Activated CD8-positive, alpha-beta T cell treated with anti-CD3 and anti-CD28 coated beads, Interleukin-2, amount 10 ng/mL, durations not matched to agents 7 days and 5 days (primary cell): ENCODE data around the gene VDR. TPM values are rescaled to one million over a fixed set of nuclear protein-coding genes. Genes with fewer than 3 reads are reported as not detected.
"Not testable (repeated sequence)": the region's sequence is repeated elsewhere in the genome, so short reads cannot be mapped to it uniquely, and the experiment has no call there.

Source experiments
- ATAC-seq: fragments of 150-1000 bp; cut with Tn5 transposase; one replicate; pipeline ENCODE4 v1.10.0; 2021; ENCODE audit warnings: moderate library complexity
- CTCF ChIA-PET: fragments of 350-600 bp; sonication (Branson Sonifier 250); formaldehyde crosslinking; loops from one replicate; lab custom pipeline; 2021; ENCODE audit warnings: antibody characterized with exemption; lab: Charles Lee
- POLR2A ChIA-PET: fragments of 350-600 bp; sonication (Branson Sonifier 250); formaldehyde crosslinking; loops from one replicate; lab custom pipeline; 2021; ENCODE audit warnings: antibody characterized with exemption; lab: Charles Lee
- DNase-seq: peaks from one replicate; pipeline ENCODE4 v3.0.0-alpha.2; 2020
- H3K27ac Mint-ChIP-seq: one replicate; pipeline ENCODE4 v1.8.0; 2021; ENCODE audit warnings: mild to moderate bottlenecking, mixed read lengths
- H3K27me3 Mint-ChIP-seq: one replicate; pipeline ENCODE4 v1.8.0; 2021; ENCODE audit warnings: low read depth, mixed read lengths
- H3K36me3 Mint-ChIP-seq: one replicate; pipeline ENCODE4 v1.8.0; 2021; ENCODE audit warnings: low read depth, mixed read lengths
- H3K4me1 Mint-ChIP-seq: one replicate; pipeline ENCODE4 v1.8.0; 2021; ENCODE audit warnings: low read depth, mixed read lengths
- H3K4me3 Mint-ChIP-seq: one replicate; pipeline ENCODE4 v1.8.0; 2021; ENCODE audit warnings: mild to moderate bottlenecking, mixed read lengths
- H3K9me3 Mint-ChIP-seq: one replicate; pipeline ENCODE4 v1.8.0; 2022; ENCODE audit warnings: mixed read lengths; ENCODE audit not compliant: insufficient read depth
- total RNA-seq, 2 experiments: library from RNA; stranded (reverse); gene quantifications; one replicate each; pipeline ENCODE4 v1.2.3, GENCODE V29; 2021

VDR gene
- total RNA-seq, 2 experiments from 2014 or later: 13.2 to 14.5 TPM

DNA sequence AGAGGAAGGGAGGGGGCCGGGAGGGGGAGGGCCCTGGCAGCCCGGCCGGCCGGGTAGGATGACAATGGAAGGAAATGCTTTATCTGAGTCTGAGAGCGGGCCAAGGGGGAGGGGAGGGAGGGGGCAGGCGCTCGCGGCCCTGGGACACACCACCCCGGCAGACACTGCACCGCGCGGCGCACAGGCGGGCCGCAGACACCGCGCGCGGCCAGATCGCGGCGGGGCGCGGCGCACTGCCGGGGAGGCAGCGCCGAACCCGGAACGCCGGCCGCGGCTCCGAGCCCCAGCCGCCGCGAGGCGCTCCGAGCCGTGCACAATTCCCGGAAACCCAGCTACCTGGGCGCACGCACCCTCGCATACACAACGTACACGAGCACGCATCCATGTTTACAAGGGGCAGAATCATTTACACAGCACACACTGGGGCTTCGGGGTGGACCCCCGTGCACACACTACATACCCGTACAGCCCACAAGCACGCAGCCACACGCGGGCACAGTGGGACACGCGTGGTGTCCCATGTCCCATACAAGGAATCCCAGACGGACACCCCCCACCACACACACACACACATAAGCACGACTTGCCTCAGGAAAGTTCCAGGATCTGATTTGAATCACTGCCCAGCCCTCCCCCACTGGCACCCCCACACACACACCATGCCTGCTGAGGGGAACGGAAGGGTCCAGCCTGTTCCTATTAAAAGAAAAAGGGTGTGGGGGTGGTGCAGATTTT lies 84.7 kb downstream of the VDR start, which contains the start of gene HDAC7:
Gene HDAC7, minus strand, starts transcription at position 8 of the 735 bp plus-strand sequence. CDS start 118 bp downstream, outside the sequence.
- H3K9me3 Mint-ChIP-seq: no peaks in the 10 kb centered on the region
- DNase-seq: peak; percentile 85
- peaks cover 33% of the 10 kb centered on the region for H3K36me3 Mint-ChIP-seq
- H3K27me3 Mint-ChIP-seq: no peaks in the 10 kb centered on the region
- H3K4me3 Mint-ChIP-seq: peak within 1 kb of the TSS; percentile 84
- peak within 1 kb of the TSS; percentile 91 for H3K27ac Mint-ChIP-seq
- CTCF ChIA-PET: interaction anchor here (0.8 to 27.1 kb wide), 5 partner anchors 9 to 76 kb away, joined by 3 to 1049 read pairs (median 26); no protein-coding TSS in a partner anchor
- peak; percentile 58 for ATAC-seq
- POLR2A ChIA-PET: interaction anchor here (1.0 to 20.2 kb wide), 4 partner anchors 14 to 66 kb away, joined by 4 to 642 read pairs (median 138); no protein-coding TSS in a partner anchor
- peaks cover 76% of the 10 kb centered on the region for H3K4me1 Mint-ChIP-seq

DNA sequence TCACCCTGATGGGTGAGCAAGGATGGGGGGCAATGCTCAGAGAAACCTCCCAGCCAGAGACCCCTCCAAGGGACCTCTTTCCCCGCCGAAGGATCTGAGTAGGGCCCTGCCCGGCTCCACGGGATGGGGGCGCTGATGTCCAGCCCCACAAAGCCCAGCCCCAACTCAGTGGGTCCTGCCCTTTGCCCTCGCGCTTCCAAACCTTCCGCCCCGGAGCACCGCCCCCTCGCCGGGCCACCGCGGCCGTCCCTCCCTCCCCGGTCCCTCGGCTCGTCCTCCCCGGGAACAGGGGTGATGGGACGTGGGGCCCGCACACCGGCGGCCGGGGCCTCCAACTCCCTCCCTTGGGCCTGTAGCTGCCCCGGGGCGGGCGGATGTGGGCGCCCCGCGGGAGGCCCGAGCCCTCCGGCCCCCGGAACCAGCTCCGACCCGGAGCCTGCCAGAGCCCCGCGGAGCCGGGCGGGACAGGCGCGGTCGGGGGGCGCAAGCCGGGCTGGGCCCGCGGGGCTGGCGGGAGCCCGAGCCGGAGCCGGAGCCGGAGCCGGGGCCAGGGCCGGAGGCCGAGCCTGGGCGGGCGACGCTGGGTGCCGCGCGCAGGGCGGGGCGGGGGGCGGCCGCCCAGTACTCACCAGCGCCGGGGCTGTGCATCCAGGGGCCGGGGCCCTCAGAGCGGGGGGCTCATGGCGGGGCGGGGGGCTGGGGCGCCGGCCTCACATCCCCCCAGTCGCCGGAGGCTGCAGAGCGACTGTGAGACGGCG lies 85.5 kb downstream of the VDR start:
- ATAC-seq: peak; percentile 37
- Mint-ChIP-seq H3K27ac (peak overlapping the region; percentile 90), H3K4me1 (peaks cover 76% of the 10 kb centered on the region), H3K36me3 (peaks cover 41% of the 10 kb centered on the region), H3K27me3 (no peaks in the 10 kb centered on the region), H3K4me3 (peak overlapping the region; percentile 84), H3K9me3 (no peaks in the 10 kb centered on the region)
- ChIA-PET CTCF (interaction anchor here (1.3 to 27.1 kb wide), 5 partner anchors 14 to 76 kb away, joined by 3 to 1049 read pairs (median 26); no protein-coding TSS in a partner anchor), POLR2A (interaction anchor here (1.0 to 20.2 kb wide), 5 partner anchors 13 to 67 kb away, joined by 3 to 642 read pairs (median 5); no protein-coding TSS in a partner anchor)
- DNase-seq: peak; percentile 65

DNA sequence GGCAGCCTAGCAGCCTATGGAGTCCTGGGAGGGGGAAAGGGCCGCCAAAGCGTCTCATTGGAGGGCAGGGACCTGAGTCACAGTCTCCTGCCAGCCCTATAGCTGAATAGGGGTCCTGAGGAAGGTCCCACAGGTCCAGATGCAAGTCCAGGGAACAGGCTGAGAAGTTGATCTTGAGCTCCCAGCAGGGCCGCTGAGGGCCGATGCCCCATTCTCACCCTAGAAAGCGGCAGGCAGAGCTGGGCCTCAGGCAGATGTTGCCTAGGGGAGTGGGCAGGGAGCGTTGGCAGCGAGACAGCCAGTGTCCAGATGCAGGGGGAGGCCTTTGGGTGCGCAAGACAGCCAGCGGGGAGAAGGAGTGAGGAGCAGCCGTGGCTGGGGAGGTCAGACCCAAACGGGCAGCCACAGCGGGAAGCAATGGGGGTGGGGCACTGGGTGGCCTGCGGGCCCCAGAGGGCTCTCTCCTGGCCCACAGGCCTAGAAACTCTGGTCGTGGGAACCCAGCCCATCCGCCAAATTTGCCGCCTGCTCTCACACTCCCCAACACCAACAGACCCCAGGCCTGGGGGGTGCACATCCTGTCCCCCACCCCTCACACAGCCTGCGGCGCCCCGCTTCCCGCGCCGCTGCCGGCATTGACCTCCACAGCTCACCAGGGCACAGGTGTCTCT lies 86.2 kb downstream of the VDR start:
- no peaks in the 10 kb centered on the region for H3K9me3 Mint-ChIP-seq
- ATAC-seq (peak; percentile 13), DNase-seq (peak; percentile 68)
- H3K36me3 Mint-ChIP-seq: peaks cover 48% of the 10 kb centered on the region
- peak overlapping the region; percentile 84 for H3K4me3 Mint-ChIP-seq
- ChIA-PET POLR2A (interaction anchor here (0.6 to 20.2 kb wide), 8 partner anchors 13 to 996 kb away, joined by 3 to 642 read pairs (median 4); no protein-coding TSS in a partner anchor), CTCF (interaction anchor here (1.3 to 27.1 kb wide), 7 partner anchors 13 to 111 kb away, joined by 3 to 1049 read pairs (median 13); no protein-coding TSS in a partner anchor)
- peak overlapping the region; percentile 90 for H3K27ac Mint-ChIP-seq
- peaks cover 76% of the 10 kb centered on the region for H3K4me1 Mint-ChIP-seq
- H3K27me3 Mint-ChIP-seq: no peaks in the 10 kb centered on the region

DNA sequence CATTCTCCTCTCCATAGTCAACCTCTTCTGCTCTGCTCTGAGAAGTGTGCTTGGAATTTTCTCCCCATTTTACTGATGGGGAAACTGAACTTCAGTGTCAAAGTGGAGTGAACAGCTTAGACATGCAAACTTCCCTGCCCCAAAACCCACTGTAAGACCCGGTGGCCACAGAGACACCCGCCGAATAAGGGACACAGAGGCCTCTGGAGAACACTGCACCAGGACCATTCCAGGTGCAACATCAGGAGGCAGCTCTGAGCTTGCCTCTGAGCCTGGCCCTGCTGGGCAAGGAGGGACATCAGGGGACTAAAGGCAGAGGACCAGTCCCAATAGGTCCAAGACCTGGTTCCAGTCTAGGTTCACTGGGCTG lies 86.8 kb downstream of the VDR start:
- peaks cover 53% of the 10 kb centered on the region for H3K36me3 Mint-ChIP-seq
- DNase-seq: no peak

DNA sequence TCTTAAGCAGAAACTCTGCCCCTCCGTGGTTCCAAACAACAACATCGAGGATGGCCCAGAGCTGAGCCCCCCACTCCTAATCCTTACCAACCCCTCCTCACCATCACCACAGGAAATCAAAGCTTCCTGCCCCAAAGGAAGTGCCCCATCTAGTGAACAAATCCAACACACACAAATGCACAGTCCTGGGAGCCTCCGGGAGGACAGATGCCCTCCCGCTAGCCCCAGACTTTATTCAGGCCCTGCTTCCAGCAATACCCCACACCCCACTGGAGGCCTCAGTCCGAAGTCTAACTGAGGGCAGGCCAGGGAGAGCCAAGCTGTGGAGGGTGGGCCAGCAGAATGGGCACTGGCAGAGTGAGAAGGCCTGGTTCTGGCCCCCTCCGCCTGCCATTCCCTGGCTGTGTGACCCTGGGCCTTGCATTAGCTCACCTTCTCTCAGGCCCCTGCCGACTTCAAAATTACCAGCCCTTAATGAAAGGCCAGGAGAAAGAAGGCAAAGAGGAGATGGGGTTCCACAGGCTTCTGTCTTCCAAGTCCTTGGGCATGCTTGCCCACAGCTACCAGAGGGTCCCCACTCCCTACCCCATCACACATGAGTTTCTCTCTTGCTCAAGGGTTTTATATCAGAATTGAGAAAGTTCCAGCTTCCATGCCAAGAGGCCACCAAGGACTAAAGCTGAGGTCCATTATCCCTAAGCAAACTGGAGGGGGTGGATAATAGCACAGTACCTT lies 87.4 kb downstream of the VDR start:
- CTCF ChIA-PET: interaction anchor here (0.9 to 27.1 kb wide), 11 partner anchors 12 to 110 kb away, joined by 3 to 1049 read pairs (median 6); no protein-coding TSS in a partner anchor
- no peak for ATAC-seq
- peaks cover 56% of the 10 kb centered on the region for H3K36me3 Mint-ChIP-seq
- H3K27ac Mint-ChIP-seq: peak overlapping the region; percentile 90
- H3K4me1 Mint-ChIP-seq: peaks cover 78% of the 10 kb centered on the region
- H3K27me3 Mint-ChIP-seq: no peaks in the 10 kb centered on the region
- POLR2A ChIA-PET: interaction anchor here (0.6 to 20.2 kb wide), 8 partner anchors 8 to 997 kb away, joined by 3 to 642 read pairs (median 4); no protein-coding TSS in a partner anchor
- no peak for DNase-seq
- H3K4me3 Mint-ChIP-seq: peak overlapping the region; percentile 84
- H3K9me3 Mint-ChIP-seq: no peaks in the 10 kb centered on the region

More for the DNA sequence above, 86.8 kb downstream of the VDR start:
- no peak for ATAC-seq
- ChIA-PET POLR2A (interaction anchor here (0.6 to 20.2 kb wide), 7 partner anchors 12 to 997 kb away, joined by 3 to 642 read pairs (median 4); no protein-coding TSS in a partner anchor), CTCF (interaction anchor here (1.1 to 27.1 kb wide), 8 partner anchors 13 to 110 kb away, joined by 3 to 1049 read pairs (median 10); no protein-coding TSS in a partner anchor)
- Mint-ChIP-seq H3K4me3 (peak overlapping the region; percentile 84), H3K9me3 (no peaks in the 10 kb centered on the region), H3K4me1 (peaks cover 76% of the 10 kb centered on the region), H3K27me3 (no peaks in the 10 kb centered on the region), H3K27ac (peak overlapping the region; percentile 90)

DNA sequence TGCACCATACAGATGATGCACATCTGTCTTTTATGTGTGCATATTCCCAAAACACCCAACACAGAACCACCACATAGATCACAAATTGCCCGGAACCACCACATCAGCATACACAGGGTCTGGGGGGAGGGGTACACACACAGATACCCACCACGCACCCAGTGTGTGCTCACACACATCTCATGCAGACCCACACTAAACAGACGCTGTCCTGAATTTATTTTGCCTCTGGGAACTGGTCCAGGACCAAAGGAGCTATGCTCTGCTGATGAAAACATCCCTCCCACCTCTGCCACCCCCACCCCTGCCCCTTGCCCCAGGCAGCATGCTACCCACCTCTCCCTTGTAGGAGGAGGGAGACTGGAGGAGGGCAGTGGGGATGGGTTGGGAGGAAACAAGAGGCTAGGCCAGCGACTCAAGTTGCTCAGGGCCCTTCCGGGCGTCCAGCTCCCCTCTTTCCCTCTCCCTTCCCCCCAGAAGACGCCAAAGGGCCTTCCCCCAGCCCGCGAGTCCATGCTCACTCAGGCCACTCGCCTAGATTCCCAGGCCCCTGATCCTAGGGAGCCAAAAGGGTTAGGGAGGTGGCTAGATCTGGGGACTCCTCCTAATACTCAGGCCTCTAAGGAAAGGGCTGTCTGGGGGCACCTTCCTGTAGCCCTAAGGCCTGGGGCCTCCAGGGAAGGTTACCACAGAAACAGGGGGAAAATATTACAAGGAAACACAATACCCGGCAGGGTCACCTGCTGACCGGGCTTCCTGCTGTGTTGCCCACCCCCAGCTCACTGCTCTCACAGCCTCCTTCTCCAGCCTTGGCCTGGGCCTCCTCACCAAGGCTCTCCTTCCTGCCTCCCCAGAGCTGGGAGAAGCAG lies 88.2 kb downstream of the VDR start:
- H3K27ac Mint-ChIP-seq: peak overlapping the region; percentile 90
- peaks cover 63% of the 10 kb centered on the region for H3K36me3 Mint-ChIP-seq
- peak overlapping the region; percentile 84 for H3K4me3 Mint-ChIP-seq
- DNase-seq (no peak), ATAC-seq (no peak)
- CTCF ChIA-PET: interaction anchor here (0.9 to 27.1 kb wide), 11 partner anchors 12 to 109 kb away, joined by 3 to 1049 read pairs (median 6); no protein-coding TSS in a partner anchor
- H3K4me1 Mint-ChIP-seq: peaks cover 78% of the 10 kb centered on the region
- POLR2A ChIA-PET: interaction anchor here (1.2 to 20.2 kb wide), 6 partner anchors 9 to 51 kb away, joined by 3 to 642 read pairs (median 5); no protein-coding TSS in a partner anchor
- no peaks in the 10 kb centered on the region for H3K9me3 Mint-ChIP-seq
- no peaks in the 10 kb centered on the region for H3K27me3 Mint-ChIP-seq

DNA sequence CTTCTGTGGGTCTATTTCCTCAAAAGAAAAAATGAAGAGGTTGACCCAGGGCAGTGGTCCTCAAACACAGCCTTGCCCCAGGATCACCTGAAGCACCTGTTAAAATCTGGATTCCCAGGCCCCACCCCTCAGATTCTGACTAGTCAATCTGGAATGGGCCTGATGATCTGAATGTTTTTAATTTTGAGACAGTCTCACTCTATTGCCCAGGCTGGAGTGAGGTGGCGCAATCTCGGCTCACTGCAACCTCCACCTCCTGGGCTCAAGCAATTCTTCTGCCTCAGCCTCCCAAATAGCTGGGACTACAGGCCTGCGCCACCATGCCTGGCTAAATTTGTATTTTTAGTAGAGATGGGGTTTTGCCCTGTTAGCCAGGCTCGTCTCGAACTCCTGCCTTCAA lies 89.3 kb downstream of the VDR start:
- not testable (repeated sequence) for H3K27me3 Mint-ChIP-seq, H3K9me3 Mint-ChIP-seq, ATAC-seq, DNase-seq
- peak overlapping the region; percentile 90 for H3K27ac Mint-ChIP-seq
- ChIA-PET POLR2A (interaction anchor here (11.6 to 20.2 kb wide), 2 partner anchors 10 to 19 kb away, joined by 272 to 642 read pairs; no protein-coding TSS in a partner anchor), CTCF (interaction anchor here (4.7 to 27.1 kb wide), 2 partner anchors 13 to 19 kb away, joined by 37 to 1049 read pairs; no protein-coding TSS in a partner anchor)
- peak overlapping the region; percentile 42 for H3K4me3 Mint-ChIP-seq
- peaks cover 75% of the 10 kb centered on the region for H3K36me3 Mint-ChIP-seq
- peaks cover 80% of the 10 kb centered on the region for H3K4me1 Mint-ChIP-seq

DNA sequence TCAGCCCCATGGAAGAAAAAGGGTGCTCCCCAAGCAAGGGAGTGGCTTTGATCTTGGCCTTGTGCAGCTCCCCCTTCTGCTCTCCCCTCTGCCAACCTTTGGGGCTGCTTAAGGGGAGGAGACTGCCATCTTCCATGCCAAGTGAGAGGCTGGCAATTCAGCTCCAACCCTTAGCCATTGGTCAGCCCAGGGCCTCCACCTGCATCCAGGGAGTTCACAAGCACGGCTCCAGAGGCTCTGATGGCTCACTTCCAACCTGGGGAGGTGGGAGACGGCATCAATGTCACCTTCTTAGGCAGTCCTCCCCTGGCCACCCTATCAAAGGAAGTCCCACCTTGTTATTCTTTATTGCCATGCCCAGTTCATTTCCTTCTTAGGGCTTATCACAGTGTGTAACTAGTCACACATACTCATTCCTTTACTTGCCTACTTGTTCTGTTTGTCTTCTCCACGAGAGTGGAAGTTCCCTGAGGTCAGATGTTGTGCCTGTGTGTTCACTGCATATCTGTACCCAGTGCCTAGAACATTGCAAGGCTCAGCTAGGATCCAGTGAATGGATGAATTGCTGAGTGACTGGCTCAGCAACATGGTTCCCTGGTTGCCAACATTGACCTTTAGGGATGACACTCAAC lies 90.1 kb downstream of the VDR start:
- Mint-ChIP-seq H3K9me3 (no peaks in the 10 kb centered on the region), H3K4me1 (peaks cover 84% of the 10 kb centered on the region), H3K4me3 (peak overlapping the region; percentile 90), H3K27ac (peak overlapping the region; percentile 90), H3K27me3 (no peaks in the 10 kb centered on the region), H3K36me3 (peaks cover 76% of the 10 kb centered on the region)
- no peak for DNase-seq
- ATAC-seq: no peak
- ChIA-PET POLR2A (interaction anchor here (1.2 to 20.2 kb wide), 5 partner anchors 8 to 42 kb away, joined by 4 to 642 read pairs (median 14); partner anchors contain the start of gene SLC48A1), CTCF (interaction anchor here (1.4 to 27.1 kb wide), 5 partner anchors 12 to 72 kb away, joined by 3 to 1049 read pairs (median 37); no protein-coding TSS in a partner anchor)
